Hepatocyte (in vitro differentiated cells): ENCODE measurements around the gene IQGAP2. TPM values are rescaled to one million over a fixed set of nuclear protein-coding genes. Genes with fewer than 3 reads are reported as not detected.
A peak's percentile ranks its signal among the peaks of the same experiment; 100 is the strongest.

Experiments
- DNase-seq: peaks from one replicate; pipeline ENCODE4 v3.0.0-alpha.2; 2016; ENCODE audit warnings: low spot score
- H2AFZ ChIP-seq: fragments of 200-600 bp; sonication (generic); 2 replicates; pipeline ENCODE4 v1.6.0; 2016; ENCODE audit warnings: antibody characterized with exemption, mild to moderate bottlenecking
- H3K27ac ChIP-seq: fragments of 200-600 bp; sonication (generic); 2 replicates; pipeline ENCODE4 v1.5.1; 2016; ENCODE audit warnings: mild to moderate bottlenecking
- H3K27me3 ChIP-seq: fragments of 200-600 bp; sonication (generic); 2 replicates; pipeline ENCODE4 v1.6.1; 2016
- H3K36me3 ChIP-seq: fragments of 200-600 bp; sonication (generic); replicated peaks from 2 replicates; pipeline ENCODE4 v1.5.1; 2016; ENCODE audit warnings: low read depth; ENCODE audit not compliant: insufficient read depth
- H3K4me1 ChIP-seq: fragments of 200-600 bp; sonication (generic); 2 replicates; pipeline ENCODE4 v1.5.1; 2016; ENCODE audit warnings: mild to moderate bottlenecking, moderate library complexity; ENCODE audit not compliant: insufficient read depth
- H3K4me2 ChIP-seq: fragments of 200-600 bp; sonication (generic); 2 replicates; pipeline ENCODE4 v1.6.0; 2016
- H3K4me3 ChIP-seq: fragments of 200-600 bp; sonication (generic); 2 replicates; pipeline ENCODE4 v1.5.1; 2016; ENCODE audit warnings: mild to moderate bottlenecking
- H3K79me2 ChIP-seq: fragments of 200-600 bp; sonication (generic); 2 replicates; pipeline ENCODE4 v1.6.0; 2017; ENCODE audit warnings: mild to moderate bottlenecking
- H3K9me2 ChIP-seq: fragments of 200-600 bp; sonication (generic); replicated peaks from 2 replicates; pipeline ENCODE4 v1.6.0; 2017; ENCODE audit warnings: mild to moderate bottlenecking; ENCODE audit not compliant: insufficient read depth
- H3K9me3 ChIP-seq: fragments of 200-600 bp; sonication (generic); 2 replicates; pipeline ENCODE4 v1.5.1; 2016; ENCODE audit warnings: low read depth, mild to moderate bottlenecking
- H4K20me1 ChIP-seq: fragments of 200-600 bp; sonication (generic); 2 replicates; pipeline ENCODE4 v1.6.0; 2016; ENCODE audit warnings: mild to moderate bottlenecking; ENCODE audit not compliant: insufficient read depth, poor library complexity, severe bottlenecking
- EZH2 ChIP-seq: fragments of 200-600 bp; sonication (generic); IDR thresholded peaks from 2 replicates; pipeline ENCODE4 v1.6.1; 2016; ENCODE audit warnings: antibody characterized with exemption, mild to moderate bottlenecking, borderline replicate concordance
- EZH2phosphoT487 ChIP-seq: fragments of 200-600 bp; sonication (generic); IDR thresholded peaks from one replicate; pipeline ENCODE4 v1.6.1; 2018; ENCODE audit warnings: antibody characterized with exemption, mild to moderate bottlenecking, low read depth, moderate library complexity; ENCODE audit not compliant: unreplicated experiment, severe bottlenecking
- WGBS: methylation state at CpG from one replicate; pipeline ENCODE4 v1.1.6; 2016; ENCODE audit warnings: low lambda C conversion rate; ENCODE audit errors: missing lambda C conversion rate; 5-methylcytosine and 5-hydroxymethylcytosine counted together
- polyA plus RNA-seq: library from polyadenylated mRNA; unstranded; fragments of >200 nt; fragmentation: Nextera tagmentation; extraction: Ambion mirVana; gene quantifications from 2 replicates; pipeline ENCODE4 v1.2.1, GENCODE V29; 2016
- total RNA-seq: library from RNA; depleted of rRNA; stranded (reverse); fragments of >200 nt; gene quantifications from 2 replicates; pipeline ENCODE4 v1.2.3, GENCODE V29; 2014
- TF ChIP-seq, protein P1 (sequence below): fragments of 200-600 bp; sonication (generic); IDR thresholded peaks from 2 replicates; pipeline ENCODE4 v1.5.1; 2016; ENCODE audit warnings: antibody characterized with exemption, mild to moderate bottlenecking; ENCODE audit not compliant: poor library complexity

Gene IQGAP2
- total and polyA plus RNA-seq, 2 experiments from 2014 or later: 37.2 to 78.9 TPM

DNA sequence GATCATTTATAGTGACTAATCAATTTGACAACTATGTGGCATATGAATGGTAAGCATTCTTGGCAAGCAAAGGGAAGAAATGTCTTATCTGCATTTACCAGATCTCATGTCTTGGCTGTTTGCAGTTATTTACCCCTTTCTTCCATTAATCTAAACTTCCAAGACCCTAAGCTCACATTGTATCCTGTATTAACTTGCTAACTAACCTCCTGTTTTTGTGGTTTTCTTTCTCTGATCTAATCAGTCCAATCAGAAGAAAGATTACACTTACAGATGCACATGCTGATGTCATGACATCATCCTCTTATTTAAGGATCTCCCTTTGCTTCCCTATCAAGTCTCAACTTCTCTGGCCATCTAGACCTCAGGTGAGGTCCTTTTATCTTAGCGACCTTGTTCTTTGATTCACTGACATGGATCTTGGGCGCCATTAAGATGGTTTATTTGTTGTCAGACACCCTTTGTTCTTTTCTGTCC is 124.6 kb downstream of the IQGAP2 start:
- Histone ChIP-seq H3K9me3 (no peaks in the 10 kb centered on the region), H3K27me3 (no peaks in the 10 kb centered on the region), H3K4me2 (peak overlapping the region; percentile 21), H3K4me1 (peaks cover 36% of the 10 kb centered on the region), H3K4me3 (no peak overlapping the region), H3K27ac (peak overlapping the region; percentile 15), H3K36me3 (no peaks in the 10 kb centered on the region), H3K9me2 (no peaks in the 10 kb centered on the region), H4K20me1 (no peaks in the 10 kb centered on the region), H3K79me2 (peaks cover 40% of the 10 kb centered on the region), H2AFZ (no peak overlapping the region)
- TF ChIP-seq, protein P1, sequence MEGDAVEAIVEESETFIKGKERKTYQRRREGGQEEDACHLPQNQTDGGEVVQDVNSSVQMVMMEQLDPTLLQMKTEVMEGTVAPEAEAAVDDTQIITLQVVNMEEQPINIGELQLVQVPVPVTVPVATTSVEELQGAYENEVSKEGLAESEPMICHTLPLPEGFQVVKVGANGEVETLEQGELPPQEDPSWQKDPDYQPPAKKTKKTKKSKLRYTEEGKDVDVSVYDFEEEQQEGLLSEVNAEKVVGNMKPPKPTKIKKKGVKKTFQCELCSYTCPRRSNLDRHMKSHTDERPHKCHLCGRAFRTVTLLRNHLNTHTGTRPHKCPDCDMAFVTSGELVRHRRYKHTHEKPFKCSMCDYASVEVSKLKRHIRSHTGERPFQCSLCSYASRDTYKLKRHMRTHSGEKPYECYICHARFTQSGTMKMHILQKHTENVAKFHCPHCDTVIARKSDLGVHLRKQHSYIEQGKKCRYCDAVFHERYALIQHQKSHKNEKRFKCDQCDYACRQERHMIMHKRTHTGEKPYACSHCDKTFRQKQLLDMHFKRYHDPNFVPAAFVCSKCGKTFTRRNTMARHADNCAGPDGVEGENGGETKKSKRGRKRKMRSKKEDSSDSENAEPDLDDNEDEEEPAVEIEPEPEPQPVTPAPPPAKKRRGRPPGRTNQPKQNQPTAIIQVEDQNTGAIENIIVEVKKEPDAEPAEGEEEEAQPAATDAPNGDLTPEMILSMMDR: no peak
- TF ChIP-seq EZH2: no peak
- TF ChIP-seq EZH2phosphoT487: no peak
- no peak for DNase-seq
- WGBS: 71% methylated on average over 2 of the region's 2 CpGs

GRCh38 chr5:76528547-76529331 is 125.7 kb downstream of the IQGAP2 start:
- peaks cover 29% of the 10 kb centered on the region for H3K4me1 ChIP-seq
- no peak overlapping the region for H2AFZ ChIP-seq
- no peaks in the 10 kb centered on the region for H3K36me3 ChIP-seq
- TF ChIP-seq, protein P1: no peak
- TF ChIP-seq EZH2 (no peak), EZH2phosphoT487 (no peak)
- no peak overlapping the region for H3K4me3 ChIP-seq
- no peak for DNase-seq
- H3K79me2 ChIP-seq: peaks cover 45% of the 10 kb centered on the region
- H3K4me2 ChIP-seq: no peak overlapping the region
- no peaks in the 10 kb centered on the region for H3K27me3 ChIP-seq
- no peaks in the 10 kb centered on the region for H4K20me1 ChIP-seq
- no peak overlapping the region for H3K27ac ChIP-seq
- H3K9me3 ChIP-seq: no peaks in the 10 kb centered on the region
- no peaks in the 10 kb centered on the region for H3K9me2 ChIP-seq
- WGBS: 94% methylated on average over 2 of the region's 2 CpGs

GRCh38 chr5:76529464-76530344 is 126.6 kb downstream of the IQGAP2 start:
- H4K20me1 ChIP-seq: no peaks in the 10 kb centered on the region
- TF ChIP-seq EZH2 (no peak), EZH2phosphoT487 (no peak)
- TF ChIP-seq, protein P1: no peak
- no peak for DNase-seq
- no peak overlapping the region for H3K4me2 ChIP-seq
- H3K79me2 ChIP-seq: peaks cover 46% of the 10 kb centered on the region
- H3K9me3 ChIP-seq: no peaks in the 10 kb centered on the region
- 98% methylated on average over 10 of the region's 10 CpGs for whole genome bisulfite sequencing
- no peaks in the 10 kb centered on the region for H3K27me3 ChIP-seq
- peaks cover 19% of the 10 kb centered on the region for H3K4me1 ChIP-seq
- no peak overlapping the region for H2AFZ ChIP-seq
- no peak overlapping the region for H3K4me3 ChIP-seq
- no peak overlapping the region for H3K27ac ChIP-seq
- H3K36me3 ChIP-seq: no peaks in the 10 kb centered on the region
- H3K9me2 ChIP-seq: no peaks in the 10 kb centered on the region
